Large intestine (tissue), 3 donors: ENCODE measurements around the gene OR52I2. TPM values are rescaled to one million over a fixed set of nuclear protein-coding genes. Genes with fewer than 3 reads are reported as not detected.

Experiments
- DNase-seq, 2 donors: peaks; one replicate each; pipeline versions ENCODE4 v3.0.0 to v3.0.0-alpha.2; 2013
- H3K27ac ChIP-seq: one replicate; pipeline ENCODE4 v1.5.1; 2013; ENCODE audit warnings: low read length
- H3K27me3 ChIP-seq: 2 replicates; pipeline ENCODE4 v1.6.1; 2013; ENCODE audit warnings: low read length; ENCODE audit not compliant: control insufficient read depth, insufficient read depth
- H3K36me3 ChIP-seq: 2 replicates; pipeline ENCODE4 v1.6.1; 2013; ENCODE audit warnings: low read length; ENCODE audit not compliant: control insufficient read depth, insufficient read depth
- H3K4me1 ChIP-seq: one replicate; pipeline ENCODE4 v1.6.1; 2013; ENCODE audit warnings: low read length; ENCODE audit not compliant: control insufficient read depth, insufficient read depth
- H3K4me3 ChIP-seq: one replicate; pipeline ENCODE4 v1.5.1; 2013; ENCODE audit warnings: low read length
- H3K9me3 ChIP-seq: one replicate; pipeline ENCODE4 v1.6.1; 2013; ENCODE audit warnings: mild to moderate bottlenecking, low read depth, low read length, moderate library complexity; ENCODE audit not compliant: control insufficient read depth
- WGBS: methylation state at CpG from one replicate; pipeline ENCODE4 v1.1.5; 2013; ENCODE audit warnings: low lambda C conversion rate; ENCODE audit not compliant: insufficient coverage; 5-methylcytosine and 5-hydroxymethylcytosine counted together
- polyA plus RNA-seq: library from polyadenylated mRNA; unstranded; fragments of 120-200 nt; gene quantifications from one replicate; pipeline ENCODE4 v1.2.1, GENCODE V29; 2013

OR52I2 gene
- polyA plus RNA-seq, 1 donor = 0.03 TPM

- H3K36me3 ChIP-seq = no peaks in the 10 kb centered on the region
- peaks cover 10% of the 10 kb centered on the region for H3K27me3 ChIP-seq
- no peaks in the 10 kb centered on the region for H3K4me1 ChIP-seq
- no peak overlapping the region for H3K4me3 ChIP-seq
- no CpG with 5 or more reads among the region's 6 CpGs for WGBS
- DNase-seq = no peak
- H3K9me3 ChIP-seq = no peaks in the 10 kb centered on the region
- H3K27ac ChIP-seq = no peak overlapping the region
These were observed 58.4 kb downstream of the OR52I2 start for GRCh38 chr11:4639931-4640330.

DNA sequence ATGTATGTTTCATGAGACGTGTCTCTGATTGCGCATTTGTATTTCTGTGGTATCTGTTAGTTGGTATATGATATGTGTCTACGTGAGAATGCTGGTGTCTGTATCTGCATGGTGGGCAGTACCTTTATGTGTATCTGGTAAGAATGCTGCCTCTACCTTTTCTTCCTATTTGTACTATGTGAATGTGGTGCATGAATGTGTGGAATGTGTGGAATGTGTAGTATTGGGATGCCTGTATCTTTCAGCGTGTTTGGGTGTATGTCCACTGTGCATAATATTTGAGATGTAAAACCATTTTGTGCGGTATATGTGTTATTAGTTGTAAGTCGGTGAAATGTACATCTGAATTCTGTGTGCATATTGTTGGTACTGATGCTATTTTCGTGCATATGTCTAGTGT is 60.0 kb downstream of the OR52I2 start:
- H3K27ac ChIP-seq = no peak overlapping the region
- no CpG with 5 or more reads among the region's 7 CpGs for WGBS
- H3K36me3 ChIP-seq = no peaks in the 10 kb centered on the region
- H3K27me3 ChIP-seq = peaks cover 10% of the 10 kb centered on the region
- no peak overlapping the region for H3K4me3 ChIP-seq
- H3K9me3 ChIP-seq = no peaks in the 10 kb centered on the region
- H3K4me1 ChIP-seq = no peaks in the 10 kb centered on the region
- no peak for DNase-seq

DNA sequence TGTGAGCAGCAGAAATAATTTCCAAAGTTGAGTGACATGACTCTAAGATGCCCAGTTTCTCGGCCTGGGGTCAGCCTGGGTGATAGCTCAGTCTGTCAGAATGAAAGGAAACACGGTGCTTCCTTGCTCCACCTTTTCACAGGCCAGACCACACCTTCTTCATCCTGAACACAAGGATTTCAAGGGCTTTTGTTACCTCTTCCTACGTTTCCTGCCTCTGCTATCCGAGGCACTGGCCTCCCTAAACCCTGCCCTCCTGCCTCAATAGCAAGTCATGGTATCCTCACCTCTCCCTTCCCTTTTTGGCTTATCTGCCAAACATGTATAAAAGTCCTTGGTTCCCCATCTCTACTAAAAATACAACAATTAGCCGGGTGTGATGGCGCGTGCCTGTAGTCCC is 60.5 kb downstream of the OR52I2 start:
- Histone ChIP-seq H3K9me3 (no peaks in the 10 kb centered on the region), H3K27ac (no peak overlapping the region), H3K36me3 (no peaks in the 10 kb centered on the region), H3K4me3 (no peak overlapping the region), H3K4me1 (no peaks in the 10 kb centered on the region), H3K27me3 (peaks cover 9% of the 10 kb centered on the region)
- DNase-seq = no peak
- no CpG with 5 or more reads among the region's 7 CpGs for WGBS

Other genes with a start within 250 kb of the OR52I2 start
- gene OR52B4, start 213.4 kb upstream of the OR52I2 start, polyA plus RNA-seq = not detected
- 48.5 TPM for gene TRIM21, start 188.0 kb upstream of the OR52I2 start, polyA plus RNA-seq
- gene OR52K2, start 132.4 kb upstream of the OR52I2 start, polyA plus RNA-seq = 0.04 TPM
- 0.25 TPM for gene OR52K1, start 99.1 kb upstream of the OR52I2 start, polyA plus RNA-seq
- gene OR52M1, start 36.6 kb upstream of the OR52I2 start, polyA plus RNA-seq = not detected
- 0.03 TPM for gene OR52I1, start 12.3 kb downstream of the OR52I2 start, polyA plus RNA-seq
- 19.8 TPM for gene TRIM68, start 26.5 kb downstream of the OR52I2 start, polyA plus RNA-seq
- 0.01 TPM for gene OR51D1, start 55.7 kb downstream of the OR52I2 start, polyA plus RNA-seq
- 3.0 TPM for gene OR51E1, start 62.2 kb downstream of the OR52I2 start, polyA plus RNA-seq
- gene OR51E2, start 116.1 kb downstream of the OR52I2 start, polyA plus RNA-seq = 0.34 TPM
- gene MMP26, start 123.0 kb downstream of the OR52I2 start, polyA plus RNA-seq = not detected
- gene OR51F1, start 188.2 kb downstream of the OR52I2 start, polyA plus RNA-seq = not detected
- not detected for gene OR52R1, start 222.6 kb downstream of the OR52I2 start, polyA plus RNA-seq
- not detected for gene OR51F2, start 239.6 kb downstream of the OR52I2 start, polyA plus RNA-seq